Subcutaneous adipose tissue (tissue), 4 donors: ENCODE results near the gene GUK1. TPM values are rescaled to one million over a fixed set of nuclear protein-coding genes. Genes with fewer than 3 reads are reported as not detected.

ENCODE experiments used
- CTCF ChIP-seq: fragments of 450-650 bp; IDR thresholded peaks from one replicate; pipeline ENCODE4 v1.5.1; 2016; ENCODE audit warnings: low read depth, mild to moderate bottlenecking, control low read depth, antibody characterized with exemption, moderate library complexity
- total RNA-seq, 4 donors: library from RNA; depleted of rRNA; stranded (reverse); fragments of >200 nt; gene quantifications; one replicate each; pipeline ENCODE4 v1.1.0, GENCODE V29; 2016

Gene GUK1
- total RNA-seq, 4 donors from 2014 or later = 179 to 306 (median 285) TPM

- no peak for TF ChIP-seq CTCF
Measured at GRCh38 chr1:228105996-228106799, 33.9 kb upstream of the GUK1 start.

GRCh38 chr1:228106800-228107054 lies 33.4 kb upstream of the GUK1 start:
- no peak for TF ChIP-seq CTCF

GRCh38 chr1:228107636-228108035 lies 32.4 kb upstream of the GUK1 start:
- TF ChIP-seq CTCF = no peak

GRCh38 chr1:228108055-228108690 lies 31.9 kb upstream of the GUK1 start:
- TF ChIP-seq CTCF = no peak

- no peak for TF ChIP-seq CTCF
Measured at GRCh38 chr1:228108742-228109072, 31.4 kb upstream of the GUK1 start.

- TF ChIP-seq CTCF = no peak
Measured at GRCh38 chr1:228109073-228109961, 30.8 kb upstream of the GUK1 start, which contains the start of gene MRPL55. Gene MRPL55 (minus strand): TSS chr1:228109299. CDS start chr1:228108260, 1,039 bp downstream.

- TF ChIP-seq CTCF = no peak
Measured at GRCh38 chr1:228109962-228110488, 30.1 kb upstream of the GUK1 start.
